SJSA1 (cell line): ENCODE measurements around the gene WWOX. TPM values are rescaled to one million over a fixed set of nuclear protein-coding genes. Genes with fewer than 3 reads are reported as not detected.

Source experiments
- DNase-seq, 2 experiments: peaks; one replicate each; pipeline ENCODE4 v3.0.0-alpha.2; 2015 to 2020; ENCODE audit warnings: low spot score in 2 of 2, low read depth in 1 of 2
- H3K27ac ChIP-seq: fragments of 250-450 bp; sonication (Bioruptor Pico); 2 replicates; pipeline ENCODE4 v1.5.1; 2020; ENCODE audit warnings: mild to moderate bottlenecking, moderate library complexity
- H3K27me3 ChIP-seq: fragments of 250-450 bp; sonication (Bioruptor Pico); replicated peaks from 2 replicates; pipeline ENCODE4 v1.5.1; 2020; ENCODE audit warnings: mild to moderate bottlenecking, moderate library complexity
- H3K36me3 ChIP-seq: fragments of 250-450 bp; sonication (Bioruptor Pico); 2 replicates; pipeline ENCODE4 v1.5.1; 2020; ENCODE audit warnings: mild to moderate bottlenecking
- H3K4me1 ChIP-seq: fragments of 250-450 bp; sonication (Bioruptor Pico); replicated peaks from 2 replicates; pipeline ENCODE4 v1.6.1; 2021; ENCODE audit warnings: mild to moderate bottlenecking
- H3K4me3 ChIP-seq: fragments of 250-450 bp; sonication (Bioruptor Pico); 2 replicates; pipeline ENCODE4 v1.5.1; 2020; ENCODE audit warnings: mild to moderate bottlenecking
- H3K9me3 ChIP-seq: fragments of 250-450 bp; sonication (Bioruptor Pico); replicated peaks from 2 replicates; pipeline ENCODE4 v1.5.1; 2020; ENCODE audit warnings: mild to moderate bottlenecking
- total RNA-seq: library from RNA; depleted of rRNA; stranded (reverse); fragments of >200 nt; shearing (Covaris generic); gene quantifications from 2 replicates; pipeline ENCODE4 v1.2.3, GENCODE V29; 2014

The WWOX gene
- total RNA-seq, 1 experiment from 2014 or later, result 13.4 TPM

GRCh38 chr16:78217276-78217675 is 117.8 kb downstream of the WWOX start:
- Histone ChIP-seq H3K9me3 (no peaks in the 10 kb centered on the region), H3K4me1 (peaks cover 4% of the 10 kb centered on the region; the same call in 1 of the 2 replicates), H3K27me3 (0 out of 2 replicates have a peak, but pooled peaks cover 2% of the 10 kb centered on the region), H3K27ac (no peak overlapping the region), H3K4me3 (no peak overlapping the region), H3K36me3 (no peaks in the 10 kb centered on the region)
- no peak for DNase-seq

- DNase-seq, result no peak
Measured at GRCh38 chr16:78218279-78218678, 118.8 kb downstream of the WWOX start.

GRCh38 chr16:78218856-78219651 is 119.6 kb downstream of the WWOX start:
- DNase-seq, result no peak
- no peak overlapping the region for H3K4me3 ChIP-seq
- no peaks in the 10 kb centered on the region for H3K9me3 ChIP-seq
- no peak overlapping the region for H3K27ac ChIP-seq
- H3K36me3 ChIP-seq, result no peaks in the 10 kb centered on the region
- H3K27me3 ChIP-seq, result 0 out of 2 replicates have a peak, but pooled peaks cover 2% of the 10 kb centered on the region
- peaks cover 4% of the 10 kb centered on the region; the same call in 1 of the 2 replicates for H3K4me1 ChIP-seq

More at GRCh38 chr16:78218279-78218678, 118.8 kb downstream of the WWOX start:
- Histone ChIP-seq H3K4me1 (peaks cover 4% of the 10 kb centered on the region; the same call in 1 of the 2 replicates), H3K9me3 (no peaks in the 10 kb centered on the region), H3K27me3 (0 out of 2 replicates have a peak, but pooled peaks cover 2% of the 10 kb centered on the region), H3K36me3 (no peaks in the 10 kb centered on the region), H3K27ac (no peak overlapping the region), H3K4me3 (no peak overlapping the region)

- Histone ChIP-seq H3K27ac (no peak overlapping the region), H3K36me3 (no peaks in the 10 kb centered on the region), H3K27me3 (0 out of 2 replicates have a peak, but pooled peaks cover 2% of the 10 kb centered on the region), H3K9me3 (no peaks in the 10 kb centered on the region), H3K4me1 (peaks cover 4% of the 10 kb centered on the region; the same call in 1 of the 2 replicates), H3K4me3 (no peak overlapping the region)
- DNase-seq, result peak in 1 of 2 experiments; percentile 4
Measured at GRCh38 chr16:78220571-78220970, 121.1 kb downstream of the WWOX start.

GRCh38 chr16:78221892-78222291 is 122.4 kb downstream of the WWOX start:
- Histone ChIP-seq H3K4me3 (no peak overlapping the region), H3K9me3 (no peaks in the 10 kb centered on the region), H3K27me3 (0 out of 2 replicates have a peak, but pooled peaks cover 2% of the 10 kb centered on the region), H3K4me1 (peaks cover 8% of the 10 kb centered on the region), H3K27ac (no peak overlapping the region), H3K36me3 (no peaks in the 10 kb centered on the region)
- no peak for DNase-seq

- Histone ChIP-seq H3K27ac (no peak overlapping the region), H3K9me3 (no peaks in the 10 kb centered on the region), H3K27me3 (0 out of 2 replicates have a peak, but pooled peaks cover 2% of the 10 kb centered on the region), H3K4me1 (peaks cover 12% of the 10 kb centered on the region), H3K4me3 (no peak overlapping the region), H3K36me3 (no peaks in the 10 kb centered on the region)
- DNase-seq, result no peak
Measured at GRCh38 chr16:78224342-78224741, 124.9 kb downstream of the WWOX start.

GRCh38 chr16:78225919-78226318 is 126.5 kb downstream of the WWOX start:
- no peaks in the 10 kb centered on the region for H3K36me3 ChIP-seq
- H3K4me3 ChIP-seq, result no peak overlapping the region
- no peaks in the 10 kb centered on the region for H3K27me3 ChIP-seq
- no peak for DNase-seq
- peaks cover 12% of the 10 kb centered on the region for H3K4me1 ChIP-seq
- H3K27ac ChIP-seq, result no peak overlapping the region
- no peaks in the 10 kb centered on the region for H3K9me3 ChIP-seq

GRCh38 chr16:78227855-78228254 is 128.4 kb downstream of the WWOX start:
- Histone ChIP-seq H3K9me3 (no peaks in the 10 kb centered on the region), H3K4me1 (peaks cover 21% of the 10 kb centered on the region), H3K27ac (no peak overlapping the region), H3K27me3 (no peaks in the 10 kb centered on the region), H3K4me3 (no peak overlapping the region), H3K36me3 (no peaks in the 10 kb centered on the region)
- DNase-seq, result peak in 1 of 2 experiments; percentile 36

GRCh38 chr16:78228704-78229103 is 129.2 kb downstream of the WWOX start:
- no peaks in the 10 kb centered on the region for H3K9me3 ChIP-seq
- DNase-seq, result no peak
- H3K36me3 ChIP-seq, result no peaks in the 10 kb centered on the region
- H3K4me1 ChIP-seq, result peaks cover 21% of the 10 kb centered on the region
- no peak overlapping the region for H3K4me3 ChIP-seq
- no peaks in the 10 kb centered on the region for H3K27me3 ChIP-seq
- no peak overlapping the region for H3K27ac ChIP-seq

- Histone ChIP-seq H3K4me3 (no peak overlapping the region), H3K4me1 (peaks cover 32% of the 10 kb centered on the region), H3K9me3 (no peaks in the 10 kb centered on the region), H3K27ac (no peak overlapping the region), H3K36me3 (no peaks in the 10 kb centered on the region), H3K27me3 (no peaks in the 10 kb centered on the region)
- DNase-seq, result peak in 1 of 2 experiments; percentile 22
Measured at GRCh38 chr16:78230832-78231231, 131.4 kb downstream of the WWOX start.

GRCh38 chr16:78235168-78235800 is 135.8 kb downstream of the WWOX start:
- Histone ChIP-seq H3K27ac (peak overlapping the region; percentile 19; the same call in 1 of the 2 replicates), H3K4me3 (no peak overlapping the region), H3K9me3 (no peaks in the 10 kb centered on the region), H3K36me3 (no peaks in the 10 kb centered on the region), H3K27me3 (no peaks in the 10 kb centered on the region), H3K4me1 (peaks cover 46% of the 10 kb centered on the region)
- peak; percentile 75 to 76 for DNase-seq

- no peaks in the 10 kb centered on the region for H3K27me3 ChIP-seq
- no peak overlapping the region for H3K27ac ChIP-seq
- H3K4me1 ChIP-seq, result peaks cover 47% of the 10 kb centered on the region
- no peaks in the 10 kb centered on the region for H3K9me3 ChIP-seq
- H3K36me3 ChIP-seq, result no peaks in the 10 kb centered on the region
- H3K4me3 ChIP-seq, result no peak overlapping the region
- no peak for DNase-seq
Measured at GRCh38 chr16:78235876-78236275, 136.4 kb downstream of the WWOX start.

GRCh38 chr16:78237841-78238240 is 138.4 kb downstream of the WWOX start:
- Histone ChIP-seq H3K27me3 (no peaks in the 10 kb centered on the region), H3K9me3 (no peaks in the 10 kb centered on the region), H3K4me3 (no peak overlapping the region), H3K4me1 (peaks cover 56% of the 10 kb centered on the region), H3K36me3 (no peaks in the 10 kb centered on the region), H3K27ac (no peak overlapping the region)
- no peak for DNase-seq
